GM12864 (cell line): Measurements from ENCODE around the gene NAXE.
A peak's percentile ranks its signal among the peaks of the same experiment; 100 is the strongest.
"Not testable (repeated sequence)": the region's sequence is repeated elsewhere in the genome, so short reads cannot be mapped to it uniquely, and the experiment has no call there.

Experiments used
- DNase-seq: peaks from one replicate; pipeline ENCODE4 v3.0.0-alpha.2; 2011; ENCODE audit warnings: low read depth
- H3K4me3 ChIP-seq: 2 replicates; pipeline ENCODE4 v1.5.1; 2011; ENCODE audit warnings: mild to moderate bottlenecking, low read depth, low read length, control low read depth
- TF ChIP-seq, protein P1 (sequence below): IDR thresholded peaks from 2 replicates; pipeline ENCODE4 v1.5.1; 2011; ENCODE audit warnings: low read depth, mild to moderate bottlenecking, moderate library complexity, low read length, control low read depth, inconsistent platforms; ENCODE audit errors: missing control alignments

Gene NAXE

DNA sequence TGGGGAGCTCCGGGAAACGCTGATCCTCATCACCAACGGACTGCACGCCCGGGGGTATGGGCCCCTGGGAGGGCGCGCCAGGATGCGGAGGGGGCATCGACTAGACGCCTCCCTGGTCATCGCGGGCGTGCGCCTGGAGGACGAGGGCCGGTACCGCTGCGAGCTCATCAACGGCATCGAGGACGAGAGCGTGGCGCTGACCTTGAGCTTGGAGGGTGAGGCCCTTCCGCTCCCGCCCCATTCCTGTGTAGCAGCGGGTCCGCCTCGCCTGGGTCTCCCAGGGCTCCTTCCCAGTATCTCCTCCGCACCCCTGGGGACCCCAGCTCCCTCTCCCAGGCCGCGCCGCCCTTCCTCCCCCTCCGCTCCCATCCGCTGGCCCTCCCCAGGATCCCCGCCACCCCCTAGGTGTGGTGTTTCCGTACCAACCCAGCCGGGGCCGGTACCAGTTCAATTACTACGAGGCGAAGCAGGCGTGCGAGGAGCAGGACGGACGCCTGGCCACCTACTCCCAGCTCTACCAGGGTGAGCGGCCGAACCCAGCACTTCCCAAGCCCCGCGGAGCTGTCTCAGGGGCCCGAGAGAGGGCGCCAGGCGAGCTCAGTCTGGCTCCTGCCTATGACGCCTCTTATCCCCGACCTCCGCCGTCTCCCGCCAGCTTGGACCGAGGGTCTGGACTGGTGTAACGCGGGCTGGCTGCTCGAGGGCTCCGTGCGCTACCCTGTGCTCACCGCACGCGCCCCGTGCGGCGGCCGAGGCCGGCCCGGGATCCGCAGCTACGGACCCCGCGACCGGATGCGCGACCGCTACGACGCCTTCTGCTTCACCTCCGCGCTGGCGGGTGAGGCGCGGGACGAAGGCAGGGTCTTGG, 32.6 kb downstream of the NAXE start:
- no peak for DNase-seq
- H3K4me3 ChIP-seq: peak overlapping the region; percentile 25; the same call in 1 of the 2 replicates

DNA sequence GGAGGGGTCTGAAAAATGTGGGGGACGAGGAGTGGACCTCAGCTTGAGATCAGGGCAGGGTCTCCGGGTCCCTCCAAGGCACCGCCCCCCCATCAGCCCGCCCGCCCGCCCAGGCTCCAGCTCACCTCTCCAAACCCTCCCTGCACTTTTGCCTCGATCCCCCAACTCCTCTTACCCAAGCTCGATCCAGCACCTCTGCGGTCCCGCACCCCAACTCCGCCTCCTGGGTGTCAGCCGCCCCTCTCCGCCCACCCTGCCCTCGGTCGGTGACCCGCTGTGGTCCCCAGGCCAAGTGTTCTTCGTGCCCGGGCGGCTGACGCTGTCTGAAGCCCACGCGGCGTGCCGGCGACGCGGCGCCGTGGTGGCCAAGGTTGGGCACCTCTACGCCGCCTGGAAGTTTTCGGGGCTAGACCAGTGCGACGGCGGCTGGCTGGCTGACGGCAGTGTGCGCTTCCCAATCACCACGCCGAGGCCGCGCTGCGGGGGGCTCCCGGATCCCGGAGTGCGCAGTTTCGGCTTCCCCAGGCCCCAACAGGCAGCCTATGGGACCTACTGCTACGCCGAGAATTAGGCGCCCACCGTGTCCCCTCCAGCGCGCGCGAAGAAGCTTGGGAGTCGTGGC, 33.3 kb downstream of the NAXE start:
- H3K4me3 ChIP-seq: no peak overlapping the region
- DNase-seq: no peak
- TF ChIP-seq, protein P1, sequence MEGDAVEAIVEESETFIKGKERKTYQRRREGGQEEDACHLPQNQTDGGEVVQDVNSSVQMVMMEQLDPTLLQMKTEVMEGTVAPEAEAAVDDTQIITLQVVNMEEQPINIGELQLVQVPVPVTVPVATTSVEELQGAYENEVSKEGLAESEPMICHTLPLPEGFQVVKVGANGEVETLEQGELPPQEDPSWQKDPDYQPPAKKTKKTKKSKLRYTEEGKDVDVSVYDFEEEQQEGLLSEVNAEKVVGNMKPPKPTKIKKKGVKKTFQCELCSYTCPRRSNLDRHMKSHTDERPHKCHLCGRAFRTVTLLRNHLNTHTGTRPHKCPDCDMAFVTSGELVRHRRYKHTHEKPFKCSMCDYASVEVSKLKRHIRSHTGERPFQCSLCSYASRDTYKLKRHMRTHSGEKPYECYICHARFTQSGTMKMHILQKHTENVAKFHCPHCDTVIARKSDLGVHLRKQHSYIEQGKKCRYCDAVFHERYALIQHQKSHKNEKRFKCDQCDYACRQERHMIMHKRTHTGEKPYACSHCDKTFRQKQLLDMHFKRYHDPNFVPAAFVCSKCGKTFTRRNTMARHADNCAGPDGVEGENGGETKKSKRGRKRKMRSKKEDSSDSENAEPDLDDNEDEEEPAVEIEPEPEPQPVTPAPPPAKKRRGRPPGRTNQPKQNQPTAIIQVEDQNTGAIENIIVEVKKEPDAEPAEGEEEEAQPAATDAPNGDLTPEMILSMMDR: no peak

More for the DNA sequence above, 32.6 kb downstream of the NAXE start:
- TF ChIP-seq, protein P1: peak; percentile 58

DNA sequence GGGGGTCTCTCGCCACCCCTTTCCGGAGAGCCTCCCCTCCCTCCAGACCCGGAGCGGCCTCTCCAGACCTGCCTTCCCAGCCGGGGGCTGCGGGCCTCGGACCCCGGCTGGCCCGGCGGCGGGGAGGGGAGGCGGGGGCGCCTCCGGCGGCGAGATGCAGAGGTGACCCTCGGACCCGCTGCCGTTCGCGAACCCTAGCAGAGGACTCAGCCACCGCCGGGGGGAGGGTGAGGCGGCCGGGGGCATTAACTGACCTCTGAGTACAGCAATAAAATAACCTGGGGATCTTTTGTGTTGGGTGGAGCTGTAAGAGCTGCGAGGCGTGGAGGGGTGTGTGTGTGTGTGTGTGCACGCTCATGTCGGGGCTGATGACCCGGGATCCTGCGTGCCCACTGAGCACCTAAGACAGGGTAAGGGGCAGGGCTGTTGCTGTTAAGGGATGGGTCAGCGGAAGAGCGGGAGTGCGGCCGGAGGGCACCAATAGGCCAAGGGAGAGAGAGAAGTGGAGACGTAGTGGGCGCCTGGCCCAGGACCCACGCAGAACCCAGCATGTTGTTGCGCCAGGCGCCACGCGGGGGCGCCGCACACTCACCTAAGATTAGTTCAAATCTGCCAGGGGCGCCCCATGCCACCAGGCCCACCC, 34.0 kb downstream of the NAXE start:
- DNase-seq: no peak
- TF ChIP-seq, protein P1: peak; percentile 86
- no peak overlapping the region for H3K4me3 ChIP-seq

DNA sequence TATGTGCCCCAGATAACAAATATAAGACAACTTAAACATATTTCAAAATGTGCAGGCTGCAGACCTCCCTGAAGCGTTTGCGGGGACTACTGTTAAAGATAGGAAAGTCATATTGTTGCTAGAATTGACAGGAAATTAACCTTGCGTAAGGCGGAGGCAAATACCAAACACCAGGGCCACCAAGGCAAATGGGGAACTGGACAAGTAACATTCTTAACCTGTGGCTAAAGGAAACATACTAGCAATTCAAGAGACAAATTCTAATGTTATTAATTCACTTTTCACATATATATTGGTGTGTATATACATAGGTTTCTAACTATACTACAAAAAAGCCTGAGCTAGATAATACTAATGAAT, 34.5 kb downstream of the NAXE start:
- H3K4me3 ChIP-seq: no peak overlapping the region
- TF ChIP-seq, protein P1: no peak

DNA sequence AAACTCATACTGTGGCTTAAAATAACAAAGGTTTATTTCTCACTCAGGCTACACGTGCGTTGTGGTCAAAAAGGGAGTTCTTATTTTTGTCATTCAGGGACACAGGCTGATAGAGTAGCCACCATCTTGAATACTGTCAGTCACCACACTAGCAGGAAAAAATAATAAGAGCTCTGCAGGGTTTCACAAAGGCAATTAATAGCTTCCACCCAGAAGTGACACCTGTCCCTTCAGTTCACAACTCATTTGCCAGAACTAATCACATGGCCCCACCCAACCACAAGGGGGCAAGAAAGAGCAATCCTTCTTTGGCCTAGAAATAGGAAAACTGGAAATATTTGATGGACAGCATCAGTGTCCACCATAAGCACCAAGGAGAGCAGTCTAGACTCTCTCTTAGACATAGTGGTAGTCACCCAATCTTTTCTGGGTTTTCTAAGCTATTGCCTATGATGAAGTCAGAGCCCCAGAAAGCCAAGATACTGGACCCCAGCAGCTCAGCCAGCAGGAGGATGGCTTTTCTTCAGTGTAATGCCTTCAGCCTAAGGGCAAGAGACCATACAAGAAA, 35.8 kb downstream of the NAXE start:
- TF ChIP-seq, protein P1: peak; percentile 71
- DNase-seq: no peak
- H3K4me3 ChIP-seq: no peak overlapping the region

More for the DNA sequence above, 34.5 kb downstream of the NAXE start:
- no peak for DNase-seq

DNA sequence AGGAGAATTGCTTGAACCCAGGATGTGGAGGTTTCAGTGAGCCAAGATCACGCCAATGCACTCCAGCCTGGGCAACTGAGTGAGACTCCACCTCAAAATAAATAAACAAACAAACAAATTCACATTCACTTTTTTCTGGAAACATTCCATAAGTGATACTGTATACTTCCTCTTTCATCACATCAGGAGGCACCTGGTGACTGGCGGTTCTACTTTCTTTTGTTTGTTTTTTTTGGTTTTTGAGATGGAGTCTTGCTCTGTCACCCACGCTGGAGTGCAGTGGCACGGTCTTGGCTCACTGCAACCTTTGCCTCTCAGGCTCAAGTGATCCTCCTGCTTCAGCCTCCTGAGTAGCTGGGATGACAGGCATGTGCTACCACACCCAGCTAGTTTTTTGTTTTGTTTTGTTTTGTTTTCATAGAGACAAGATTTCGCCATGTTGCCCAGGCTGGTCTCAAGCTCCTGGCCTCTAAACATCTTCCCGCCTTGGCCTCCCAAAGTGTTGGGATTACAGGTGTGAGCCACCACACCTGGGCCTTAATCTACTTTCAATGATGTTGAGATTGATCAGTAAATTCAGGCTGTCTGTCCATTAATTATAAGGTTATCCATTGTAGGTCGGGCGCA, 38.4 kb downstream of the NAXE start:
- no peak overlapping the region for H3K4me3 ChIP-seq
- TF ChIP-seq, protein P1: no peak
- DNase-seq: no peak

DNA sequence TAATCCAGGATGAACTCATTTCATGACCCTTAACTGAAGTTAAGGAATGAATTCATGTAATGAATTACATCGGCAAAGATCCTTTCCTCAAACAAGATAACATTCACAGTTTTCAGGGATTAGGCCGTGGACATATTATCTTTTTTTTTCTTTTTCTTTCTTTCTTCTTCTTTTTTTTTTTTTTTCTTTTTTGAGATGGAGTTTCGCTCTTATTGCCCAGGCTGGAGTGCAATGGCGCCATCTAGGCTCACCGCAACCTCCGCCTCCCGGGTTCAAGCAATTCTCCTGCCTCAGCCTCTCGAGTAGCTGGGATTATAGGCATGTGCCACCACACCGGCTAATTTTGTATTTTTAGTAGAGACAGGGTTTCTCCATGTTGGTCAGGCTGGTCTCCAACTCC, 39.6 kb downstream of the NAXE start:
- H3K4me3 ChIP-seq, DNase-seq: not testable (repeated sequence)
